GM19025 (cell line): ENCODE measurements around the gene RASSF4.

ENCODE experiments used
- ATAC-seq: cut with Tn5 transposase; IDR thresholded peaks from one replicate; pipeline ENCODE4 v1.9.1; 2021; ENCODE audit warnings: mild to moderate bottlenecking, low read depth, moderate library complexity; ENCODE audit not compliant: unreplicated experiment

RASSF4 gene

DNA sequence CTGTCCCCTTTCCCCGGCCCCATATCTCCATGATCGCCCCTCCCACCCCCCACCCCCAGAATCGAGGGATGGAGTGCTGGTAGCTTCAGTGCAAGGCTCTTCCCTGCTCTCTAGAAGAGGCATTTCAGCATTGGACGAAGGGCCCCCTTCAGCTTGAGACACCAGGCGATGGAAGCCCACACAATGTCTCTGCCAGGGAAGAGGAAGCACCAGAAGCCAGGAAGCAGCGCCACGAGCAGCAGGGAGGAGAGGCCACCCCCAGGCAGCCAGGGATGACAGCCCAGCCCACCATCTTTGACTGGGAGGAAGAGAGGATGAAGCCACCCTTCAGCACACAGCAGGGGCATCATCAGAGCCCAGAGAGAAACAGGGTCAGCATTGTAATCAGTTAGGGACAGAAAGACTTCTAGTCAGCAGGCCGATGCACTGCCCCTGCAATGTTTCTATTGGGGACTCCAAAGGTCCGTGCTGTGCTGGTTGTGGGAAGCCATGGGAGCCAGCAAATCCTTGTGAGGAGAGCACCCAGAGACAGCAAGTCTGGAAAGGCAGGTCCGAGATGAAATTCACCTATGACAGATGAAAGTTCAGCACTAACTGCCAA, 32.8 kb upstream of the RASSF4 start:
- no peak for ATAC-seq

DNA sequence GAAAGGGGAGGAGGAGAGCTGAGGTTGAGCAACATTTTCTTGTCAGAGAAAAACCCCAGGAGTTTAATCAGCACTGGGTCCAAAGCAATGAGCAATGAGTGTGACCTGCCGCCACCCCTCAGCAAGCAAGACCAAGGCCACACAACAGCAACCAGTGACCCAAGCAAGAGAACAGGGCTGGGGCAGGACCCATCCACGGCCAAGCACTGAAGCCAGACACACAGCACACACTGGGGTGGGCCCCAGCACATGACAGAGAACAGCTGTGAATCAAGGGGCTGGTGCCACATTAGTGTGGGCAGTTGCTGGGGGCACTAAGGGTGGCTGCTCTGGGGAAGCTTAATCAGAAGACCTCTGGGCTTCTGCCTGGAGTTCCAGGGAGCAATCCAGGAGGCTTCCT, 32.2 kb upstream of the RASSF4 start:
- no peak for ATAC-seq

DNA sequence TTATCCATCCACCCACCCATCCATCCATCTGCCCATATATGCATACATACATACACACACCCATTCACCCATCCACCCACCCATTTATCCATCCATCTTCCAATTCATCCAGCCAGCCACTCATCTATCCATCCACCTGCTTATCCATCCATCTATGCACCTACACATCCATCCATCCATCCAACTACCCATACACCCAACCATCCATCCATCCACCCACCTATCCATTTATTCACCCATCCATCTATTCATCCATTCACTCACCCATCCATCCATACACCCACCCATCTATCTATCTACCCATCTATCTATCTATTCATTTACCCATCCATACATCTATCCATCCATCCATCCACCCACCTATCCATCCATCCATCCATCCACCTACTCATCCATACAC, 31.1 kb upstream of the RASSF4 start:
- ATAC-seq, result no peak

DNA sequence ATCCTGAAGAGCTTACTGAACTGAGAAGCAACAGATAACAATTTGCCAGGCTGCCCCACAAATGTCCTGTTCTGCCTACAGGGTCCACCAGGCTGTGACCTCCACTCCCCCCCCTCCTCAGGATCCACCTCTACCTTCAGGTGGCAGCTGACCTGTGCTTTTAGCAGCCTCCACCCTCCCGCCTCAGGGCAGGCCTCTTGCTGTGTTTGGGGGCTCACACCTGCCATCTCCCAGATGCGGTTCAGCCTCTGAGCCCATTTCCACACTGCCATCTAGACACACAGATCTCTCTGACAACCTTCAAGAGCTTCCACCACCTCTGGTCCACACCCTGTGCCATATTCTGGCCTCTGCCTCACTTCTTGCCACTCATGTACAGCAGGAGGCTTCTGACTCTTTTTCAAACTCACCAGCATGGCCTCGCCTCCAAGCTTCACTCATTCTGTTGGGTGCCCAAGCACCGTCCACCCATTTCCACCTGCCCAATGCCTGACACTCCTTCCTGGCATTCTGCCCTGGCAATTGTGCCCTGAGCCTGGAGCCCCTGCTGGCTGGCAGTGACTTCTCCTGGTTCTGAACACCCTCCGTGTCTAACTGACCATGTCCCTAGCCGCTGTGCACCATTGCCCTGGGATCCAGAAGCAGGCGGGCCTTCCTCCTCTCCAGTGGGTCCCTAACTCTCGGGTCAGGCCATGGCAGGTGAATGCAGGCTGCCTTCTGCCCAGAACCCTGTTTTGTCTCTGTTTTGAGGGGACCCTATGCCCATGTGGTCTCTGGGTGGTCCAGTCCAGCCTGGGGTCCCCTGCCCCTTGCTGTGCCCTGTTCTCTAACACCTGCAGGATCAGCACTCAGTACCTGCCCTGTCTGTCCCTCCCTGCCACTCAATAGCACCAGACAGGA, 30.0 kb upstream of the RASSF4 start:
- ATAC-seq, result no peak

DNA sequence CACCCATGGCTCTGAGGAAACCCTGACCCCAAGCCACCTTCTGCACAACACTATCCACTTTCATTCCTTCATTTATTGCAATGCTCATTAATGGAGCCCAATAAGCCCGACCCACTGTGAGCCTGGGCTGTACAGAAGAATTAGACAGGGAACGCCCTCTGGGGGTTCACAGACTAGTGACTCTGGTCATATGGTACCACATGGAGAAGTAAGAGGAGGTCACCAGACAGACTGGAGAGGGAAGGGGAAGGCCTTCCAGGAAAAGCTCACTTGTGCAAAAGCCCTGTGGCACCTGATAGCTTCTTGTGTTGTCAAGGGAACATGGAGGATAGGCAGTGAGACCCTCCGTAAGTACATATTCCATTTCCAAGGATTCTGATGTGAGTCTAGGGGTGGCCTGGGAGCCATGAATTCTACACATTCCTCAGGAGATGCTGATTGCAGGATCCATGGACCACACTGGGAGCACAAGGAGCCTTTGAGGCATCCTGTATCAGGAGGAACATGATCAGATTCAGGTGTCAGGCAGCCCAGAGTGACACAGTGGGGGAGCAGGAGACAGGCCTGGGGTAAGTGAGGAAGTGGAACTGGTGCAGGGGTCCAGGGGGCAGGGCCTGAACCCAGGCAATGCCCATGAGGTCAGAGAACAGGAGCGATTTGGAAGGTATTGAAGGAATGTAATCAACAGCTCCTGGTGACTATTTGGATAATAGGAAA, 28.5 kb upstream of the RASSF4 start:
- no peak for ATAC-seq

DNA sequence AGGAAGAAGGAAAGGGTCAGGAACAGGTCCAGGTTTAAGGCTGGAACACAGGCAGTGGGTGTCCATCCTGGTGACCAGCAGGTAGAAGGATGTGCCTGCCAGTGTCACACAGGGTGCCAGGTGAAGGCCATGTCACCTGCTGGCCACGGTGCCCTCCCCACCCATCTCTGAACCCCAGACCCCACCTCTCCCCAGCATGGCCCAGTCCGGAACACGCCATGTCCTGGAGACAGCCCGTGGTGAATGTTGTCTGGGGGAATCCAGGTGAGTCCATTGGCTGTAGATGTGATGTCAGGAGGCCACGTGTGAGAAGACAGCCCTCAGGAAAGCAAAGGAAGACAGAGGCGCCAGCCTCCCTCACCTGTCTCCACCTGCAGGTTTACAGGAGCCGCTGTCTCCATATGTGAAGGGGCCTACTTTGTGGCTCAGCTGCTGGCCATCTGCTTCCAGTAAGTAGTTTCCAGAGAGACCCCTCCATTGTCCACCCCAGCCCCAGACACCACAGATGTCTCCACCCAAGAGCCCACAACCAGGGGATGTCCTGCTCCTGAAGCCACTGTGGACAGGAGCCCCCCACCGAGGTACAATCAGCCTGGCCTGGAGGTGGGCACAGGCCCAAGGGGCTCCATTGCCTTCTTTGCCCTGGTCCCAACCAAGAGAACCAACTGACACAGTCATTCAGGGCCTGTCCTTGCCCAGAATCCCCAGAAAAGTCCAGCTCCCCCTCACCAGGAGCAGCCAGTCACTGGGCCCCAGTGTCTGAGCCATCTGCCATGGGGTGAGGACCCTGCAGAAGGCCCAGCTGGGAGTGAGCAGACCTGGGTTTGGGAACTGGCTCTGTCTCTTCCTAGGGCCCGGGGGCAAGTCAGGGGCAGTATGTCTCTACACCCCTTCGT, 27.7 kb upstream of the RASSF4 start:
- no peak for ATAC-seq

DNA sequence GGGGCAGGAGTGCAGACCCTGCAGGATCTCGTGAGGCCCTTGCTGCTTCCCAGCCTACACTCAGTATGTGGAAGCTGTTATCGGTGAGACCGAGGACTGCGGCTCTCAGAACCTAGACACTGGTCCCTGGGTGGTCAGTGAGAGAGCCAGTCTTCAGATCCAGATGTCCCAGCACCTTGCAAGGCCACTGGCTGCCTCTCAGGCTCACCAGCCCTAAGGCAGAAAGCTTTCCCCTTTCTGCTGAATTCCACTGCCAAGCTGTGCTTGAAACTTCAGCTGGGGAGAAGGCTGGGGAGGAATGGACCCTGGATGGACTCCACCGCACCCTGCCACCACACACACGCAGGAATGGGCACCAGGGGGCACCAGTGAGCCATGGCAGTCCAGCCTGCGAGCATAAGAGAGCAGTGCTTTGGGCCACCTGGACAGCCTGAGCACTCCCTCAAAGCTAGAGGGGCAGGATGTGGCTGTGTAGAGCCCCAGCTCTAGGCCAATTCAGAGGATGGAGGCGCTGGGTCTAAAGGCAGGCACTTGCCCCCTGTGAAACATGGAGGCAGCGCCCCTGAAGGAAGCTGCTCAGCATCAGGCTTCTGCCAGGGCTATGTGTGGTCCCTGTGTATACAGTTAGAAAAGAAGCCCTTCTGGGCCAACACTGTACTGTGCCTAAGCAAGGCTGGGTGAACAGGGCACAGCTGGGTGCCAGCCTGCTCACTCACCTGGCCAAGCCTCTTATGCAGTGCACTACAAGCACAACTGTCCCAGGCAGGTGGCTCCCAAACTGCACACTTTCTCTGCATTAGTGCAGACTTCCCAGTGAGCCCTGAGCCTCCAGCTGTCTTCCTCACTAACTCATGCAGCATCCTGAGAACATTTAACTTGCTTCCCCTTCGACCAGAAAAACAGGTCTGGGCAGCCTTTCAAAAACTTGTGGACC, 26.8 kb upstream of the RASSF4 start:
- peak; percentile 92 for ATAC-seq

DNA sequence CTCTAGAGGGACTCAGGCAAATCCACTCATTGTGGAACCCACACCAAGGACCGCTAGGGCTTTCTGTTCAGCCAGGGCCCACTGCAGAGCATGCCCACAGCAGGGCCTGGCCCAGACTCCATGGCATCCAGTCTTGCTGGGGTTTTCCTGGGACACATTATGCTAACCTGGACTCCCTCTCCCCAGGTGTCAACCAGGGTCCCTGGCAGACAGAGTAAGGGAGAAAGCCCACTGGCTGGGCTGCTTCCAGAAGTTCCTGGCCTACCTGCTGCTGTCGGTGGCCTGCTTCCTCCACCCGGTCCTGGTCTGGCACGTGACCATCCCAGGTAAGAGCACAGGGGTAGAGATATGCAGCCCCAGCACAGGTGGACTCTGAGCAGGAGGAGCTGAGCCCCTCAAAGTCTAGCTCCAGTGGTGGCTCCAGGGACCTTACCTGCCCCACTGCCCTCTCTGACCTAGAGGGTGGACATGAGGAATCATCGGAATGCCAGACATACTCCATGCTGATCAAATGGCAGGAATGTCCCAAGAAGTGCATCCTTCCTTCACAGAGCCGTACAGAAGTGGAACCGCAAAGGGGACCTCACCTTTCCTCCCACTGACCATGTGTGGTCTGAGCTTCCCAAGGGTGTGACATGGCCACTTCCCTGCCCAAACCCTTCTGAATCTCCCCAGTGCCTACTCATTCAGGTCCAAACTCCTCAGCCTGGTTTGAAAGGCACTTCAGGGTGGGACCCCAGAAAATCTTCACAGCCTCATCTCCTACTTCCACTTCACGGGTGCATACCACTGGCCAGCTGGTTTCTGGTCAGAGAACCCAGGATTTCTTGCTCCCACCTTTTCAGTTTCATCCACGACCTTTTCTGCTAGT, 25.9 kb upstream of the RASSF4 start:
- no peak for ATAC-seq

DNA sequence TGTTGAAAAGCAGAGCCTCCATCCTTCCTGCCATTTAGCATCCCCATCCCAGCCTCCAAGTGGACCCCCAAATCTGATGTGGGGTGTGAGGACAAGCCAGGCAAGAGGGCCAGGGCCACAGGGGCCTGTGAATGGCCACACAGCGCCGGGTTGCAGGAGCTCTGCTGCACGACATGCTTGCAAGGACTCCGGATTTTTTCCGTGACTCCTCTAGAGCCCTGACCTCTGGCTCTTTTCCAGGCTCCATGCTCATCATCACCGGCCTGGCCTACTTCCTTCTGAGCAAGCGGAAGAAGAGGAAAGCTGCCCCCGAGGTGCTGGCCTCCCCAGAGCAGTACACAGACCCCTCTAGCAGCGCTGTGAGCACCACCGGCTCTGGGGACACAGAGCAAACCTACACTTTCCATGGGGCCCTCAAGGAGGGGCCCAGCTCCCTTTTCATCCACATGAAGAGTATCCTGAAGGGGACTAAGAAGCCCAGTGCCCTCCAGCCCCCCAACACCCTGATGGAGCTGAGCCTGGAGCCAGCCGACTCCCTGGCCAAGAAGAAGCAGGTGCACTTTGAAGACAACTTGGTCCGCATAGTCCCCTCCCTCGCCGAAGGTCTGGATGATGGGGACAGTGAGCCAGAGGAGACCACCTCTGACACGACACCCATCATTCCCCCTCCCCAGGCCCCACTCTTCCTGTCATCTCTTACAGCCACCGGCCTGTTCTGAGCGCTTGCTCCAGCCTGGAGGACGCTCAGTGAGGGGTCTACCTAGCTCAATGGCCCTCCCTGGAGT, 25.0 kb upstream of the RASSF4 start:
- ATAC-seq, result no peak

DNA sequence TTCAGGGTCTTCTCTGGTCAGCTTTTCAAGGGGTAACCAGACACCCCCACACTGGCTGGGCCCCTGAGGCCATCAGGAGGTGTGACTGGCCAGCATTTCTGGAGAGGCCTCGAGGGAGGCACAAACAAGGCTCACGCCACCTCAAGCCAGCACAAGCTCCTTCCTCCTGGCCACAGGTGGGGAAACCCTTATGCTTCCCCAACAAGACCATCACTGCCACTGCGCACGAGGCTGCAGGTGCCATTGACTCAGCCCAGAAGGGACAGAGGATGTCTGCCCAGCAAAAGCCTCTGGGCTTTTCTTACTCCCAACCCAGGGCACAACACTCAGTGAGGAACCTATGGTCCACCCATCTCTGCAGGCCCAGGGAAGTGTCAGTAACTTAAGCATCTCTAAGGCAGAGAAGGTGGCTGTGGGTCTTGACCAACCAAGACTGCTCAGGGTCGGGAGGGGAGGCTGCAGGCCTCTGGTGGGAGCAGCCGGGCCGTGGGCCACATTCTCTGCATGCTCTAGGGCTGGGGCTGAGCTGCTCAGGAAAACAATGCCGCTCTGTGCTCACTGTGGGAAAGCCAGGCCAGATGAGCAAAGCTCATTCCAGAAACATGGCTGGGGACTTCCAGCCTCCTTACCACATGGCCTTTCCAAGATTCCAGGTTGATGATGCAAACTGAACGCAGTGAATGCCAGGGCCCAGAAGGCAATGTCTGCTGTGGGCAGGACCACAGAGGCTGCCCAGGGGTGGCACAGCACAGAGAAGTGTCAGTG, 24.2 kb upstream of the RASSF4 start:
- ATAC-seq, result no peak

DNA sequence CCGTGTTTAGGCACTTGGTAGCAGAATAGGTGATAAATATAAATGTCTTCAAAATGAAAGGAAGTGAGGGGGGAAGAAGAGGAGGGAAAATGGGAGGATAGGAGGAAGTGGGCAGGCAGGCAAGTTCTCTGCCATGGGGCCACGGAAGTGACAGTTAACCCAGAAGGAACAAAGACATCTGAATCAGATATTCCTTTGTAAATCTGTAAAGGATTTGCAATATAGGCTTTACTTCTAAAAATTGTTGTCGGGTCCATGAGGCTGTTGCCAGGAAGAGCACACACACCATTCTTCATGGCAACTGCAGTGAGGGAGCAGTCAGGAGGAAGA, 23.7 kb upstream of the RASSF4 start:
- ATAC-seq, result no peak

DNA sequence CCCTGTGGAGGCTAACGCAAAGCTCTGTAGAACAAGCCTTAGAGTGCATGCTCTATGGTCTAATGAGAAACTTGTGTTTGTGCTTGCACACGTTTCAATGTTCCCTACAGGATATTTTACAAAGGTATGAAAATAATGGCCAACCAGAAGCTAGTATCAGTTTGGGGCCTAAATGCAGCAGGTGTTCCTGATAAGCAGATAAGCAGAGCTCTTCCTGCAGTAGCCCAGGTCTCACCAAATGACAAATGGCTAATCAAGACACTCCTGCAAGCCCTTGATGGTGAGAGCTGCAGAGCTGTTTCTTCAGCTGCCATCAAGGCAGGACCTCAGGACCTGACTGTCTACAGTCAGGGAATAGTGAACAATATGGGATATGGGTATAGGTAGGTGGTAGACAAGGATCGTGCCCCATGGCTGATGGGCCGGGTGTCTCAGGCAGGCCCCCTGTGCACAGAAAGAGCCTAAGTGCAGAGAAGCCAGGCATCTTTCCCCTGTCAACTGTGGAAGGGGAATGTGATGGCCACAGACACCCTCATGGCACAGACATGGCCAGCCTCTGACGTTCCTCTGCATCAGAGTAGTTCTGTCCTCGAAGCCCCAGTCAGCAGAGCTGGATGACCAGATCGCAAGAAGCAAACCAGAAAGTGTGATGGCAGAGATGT, 23.2 kb upstream of the RASSF4 start:
- ATAC-seq, result no peak

DNA sequence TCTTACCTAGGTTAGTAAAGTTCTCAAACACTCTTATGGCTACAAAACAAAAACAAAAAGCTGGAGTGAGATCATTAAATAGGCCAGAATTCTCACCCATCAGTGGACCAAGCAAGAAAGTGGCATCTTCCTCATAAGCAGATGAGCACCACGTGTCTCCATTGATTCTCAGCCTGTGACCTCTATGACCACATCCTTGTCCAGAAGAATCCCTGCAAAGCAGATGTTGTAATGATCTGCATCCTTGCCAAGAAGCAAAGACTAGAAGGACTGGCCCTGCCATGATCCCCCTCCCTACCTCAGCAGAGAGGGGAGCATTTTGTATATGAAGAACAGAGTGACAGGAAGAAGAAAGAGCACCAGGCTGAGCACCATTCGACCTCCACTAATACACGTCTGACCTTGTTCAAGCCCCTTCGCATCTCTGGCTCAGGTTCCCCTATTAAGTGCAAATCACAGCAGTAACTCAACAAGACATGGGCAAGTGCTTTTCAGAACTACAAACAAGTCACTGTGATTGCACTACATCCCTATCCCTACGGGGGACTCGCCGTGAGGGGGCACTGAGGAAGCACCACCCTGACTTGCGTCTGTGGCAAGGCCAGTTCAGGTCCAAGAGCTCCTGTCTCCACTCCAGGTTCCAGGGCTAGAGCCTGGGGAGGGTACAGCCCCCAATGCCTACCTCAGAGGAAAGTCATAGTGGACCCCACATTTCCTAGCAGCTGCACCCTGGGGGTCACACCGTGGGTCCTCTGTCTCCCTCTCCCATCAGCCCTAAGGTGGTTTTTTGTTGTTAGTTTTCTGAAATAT, 22.2 kb upstream of the RASSF4 start:
- ATAC-seq, result no peak

DNA sequence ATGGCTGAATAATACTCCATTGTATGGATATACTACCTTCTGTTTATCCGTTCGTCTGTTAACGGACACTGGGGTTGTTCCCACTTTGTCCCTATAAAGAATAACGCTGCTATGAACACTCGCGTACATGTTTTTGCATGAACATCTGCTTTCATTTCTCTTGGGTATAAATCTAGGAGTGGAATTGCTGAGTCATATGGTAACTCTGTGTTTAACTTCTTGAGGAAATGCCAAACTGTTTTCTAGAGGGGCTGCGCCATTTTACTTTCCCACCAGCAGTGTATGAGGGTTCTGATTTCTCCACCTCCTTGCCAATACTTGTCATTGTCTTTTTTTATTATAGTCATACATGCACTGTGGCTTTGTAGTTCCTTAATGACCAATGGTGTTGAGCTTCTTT, 20.6 kb upstream of the RASSF4 start:
- ATAC-seq, result no peak

DNA sequence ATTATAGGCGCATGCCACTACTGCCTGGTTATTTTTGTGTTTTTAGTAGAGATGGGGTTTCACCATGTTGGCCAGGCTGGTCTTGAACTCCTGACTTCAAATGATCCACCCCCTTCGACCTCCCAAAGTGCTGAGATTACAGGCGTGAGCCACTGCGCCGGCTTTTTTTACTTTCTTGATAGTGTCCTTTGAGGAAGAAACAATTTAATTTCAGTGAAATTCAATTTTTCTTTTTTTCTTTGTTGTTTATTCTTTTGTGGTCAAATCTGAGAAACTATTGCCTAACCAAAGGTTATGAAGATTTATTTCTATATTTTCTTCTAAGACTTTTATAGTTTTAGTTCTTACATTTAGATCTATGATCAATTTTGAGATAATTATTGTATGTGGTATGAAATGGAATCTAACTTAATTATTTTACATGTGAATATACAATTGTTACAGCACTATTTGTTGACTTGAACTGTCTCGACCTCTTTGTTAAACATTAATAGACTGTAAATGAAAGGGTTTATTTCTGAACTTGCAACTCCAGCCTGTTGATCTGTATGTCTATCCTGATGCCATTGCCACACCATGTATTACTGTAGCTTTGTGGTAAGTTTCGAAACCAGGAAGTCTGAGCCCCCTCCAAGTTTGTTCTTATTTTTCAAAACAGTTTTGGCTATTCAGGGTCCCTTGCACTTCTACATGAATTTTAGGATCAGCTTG, 19.8 kb upstream of the RASSF4 start:
- no peak for ATAC-seq
